Measurements from ENCODE around the gene ABCC8.

Gene ABCC8

DNA sequence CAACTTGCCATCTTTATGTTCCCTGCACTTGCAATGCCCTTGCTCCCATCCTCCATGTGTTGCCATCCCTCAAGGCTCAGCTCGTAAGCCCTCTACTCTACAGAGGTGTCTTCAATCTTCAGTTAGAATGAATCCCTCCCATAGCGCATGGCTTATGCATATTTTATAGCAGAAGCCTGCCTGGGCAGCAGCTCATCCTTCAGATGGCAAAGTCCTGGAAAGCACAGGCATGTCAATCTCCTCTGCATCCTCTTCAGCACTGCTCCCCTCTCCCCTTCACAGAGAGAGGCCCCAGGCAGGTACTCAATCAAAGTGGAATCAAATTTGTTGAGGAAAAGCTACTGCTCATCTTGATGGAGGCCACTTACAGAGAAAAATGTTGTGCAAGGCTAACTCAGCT, 31.1 kb upstream of the ABCC8 start:
- peak in 1 of 10 donors; percentile 15 for DNase-seq

DNA sequence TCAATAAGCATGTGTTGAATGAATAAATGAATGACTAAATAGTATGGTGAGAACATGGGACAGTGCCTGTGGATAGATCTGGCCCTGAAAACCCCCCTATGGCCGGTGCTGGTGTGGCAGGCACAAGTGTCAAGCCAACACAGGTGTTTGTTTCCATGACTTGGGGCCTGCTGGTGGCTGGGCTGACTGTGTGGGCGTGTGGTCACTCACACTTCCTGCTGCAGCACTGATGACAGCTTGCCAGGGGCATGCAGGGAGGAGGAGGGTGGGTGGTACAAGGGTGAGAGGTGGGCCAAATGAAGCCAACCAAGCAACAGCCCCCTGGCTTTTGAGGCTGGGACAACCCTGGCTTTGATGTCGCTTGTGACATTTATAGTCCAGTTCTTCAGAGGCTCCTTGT, 30.3 kb upstream of the ABCC8 start:
- DNase-seq, result peak in 1 of 10 donors; percentile 36
- intact Hi-C loops (cut with DNase I), result loop anchor here (10.0 kb wide), 1 partner anchor 272 kb away; no protein-coding TSS in a partner anchor

More for the DNA sequence above, 31.1 kb upstream of the ABCC8 start:
- intact Hi-C loops (cut with DNase I), result loop anchor here (10.0 kb wide), 1 partner anchor 273 kb away; no protein-coding TSS in a partner anchor

DNA sequence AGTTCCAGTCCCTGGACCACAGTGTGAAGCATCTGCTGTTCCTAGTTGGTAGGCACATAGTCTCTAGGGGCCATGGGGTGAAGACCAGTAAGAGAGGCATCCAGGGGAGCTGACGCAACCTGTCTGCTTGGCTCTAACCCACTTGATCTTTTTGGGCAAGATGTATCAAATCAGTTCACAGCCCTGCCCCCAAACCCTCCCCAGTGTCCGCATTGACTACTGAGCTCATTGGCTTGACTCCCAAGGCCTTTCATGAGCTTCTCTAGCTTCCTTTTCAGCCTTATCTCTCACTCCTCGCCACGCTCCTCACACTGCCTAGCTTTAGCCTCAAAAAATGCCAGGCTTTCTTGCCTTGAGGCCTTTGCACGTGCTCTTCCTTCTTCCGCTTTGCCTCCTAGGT, 29.7 kb upstream of the ABCC8 start:
- intact Hi-C loops (cut with DNase I), result loop anchor here (10.0 kb wide), 1 partner anchor 272 kb away; no protein-coding TSS in a partner anchor
- DNase-seq, result peak in 1 of 10 donors; percentile 5

DNA sequence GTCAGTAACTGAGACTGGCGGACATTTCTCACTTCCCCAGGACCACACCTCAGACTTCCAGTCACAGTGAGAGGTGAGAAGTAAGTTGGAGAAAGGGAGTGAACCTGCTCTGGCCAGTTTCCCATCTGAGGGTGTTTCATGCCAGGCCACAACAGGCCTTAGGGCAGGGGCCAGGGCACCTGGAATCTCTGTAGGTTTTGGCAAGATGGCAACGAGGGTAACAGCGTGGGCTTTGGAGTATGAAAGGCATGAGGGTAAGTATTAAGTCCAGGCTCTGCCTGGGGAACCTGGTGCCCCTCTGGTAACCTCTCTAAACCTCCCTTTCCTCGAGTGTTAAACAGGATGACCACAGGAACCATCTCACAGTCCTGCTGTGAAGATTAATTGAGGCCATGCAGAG, 28.5 kb upstream of the ABCC8 start:
- intact Hi-C loops (cut with DNase I), result loop anchor here (10.0 kb wide), 1 partner anchor 270 kb away; no protein-coding TSS in a partner anchor
- no peak for DNase-seq

DNA sequence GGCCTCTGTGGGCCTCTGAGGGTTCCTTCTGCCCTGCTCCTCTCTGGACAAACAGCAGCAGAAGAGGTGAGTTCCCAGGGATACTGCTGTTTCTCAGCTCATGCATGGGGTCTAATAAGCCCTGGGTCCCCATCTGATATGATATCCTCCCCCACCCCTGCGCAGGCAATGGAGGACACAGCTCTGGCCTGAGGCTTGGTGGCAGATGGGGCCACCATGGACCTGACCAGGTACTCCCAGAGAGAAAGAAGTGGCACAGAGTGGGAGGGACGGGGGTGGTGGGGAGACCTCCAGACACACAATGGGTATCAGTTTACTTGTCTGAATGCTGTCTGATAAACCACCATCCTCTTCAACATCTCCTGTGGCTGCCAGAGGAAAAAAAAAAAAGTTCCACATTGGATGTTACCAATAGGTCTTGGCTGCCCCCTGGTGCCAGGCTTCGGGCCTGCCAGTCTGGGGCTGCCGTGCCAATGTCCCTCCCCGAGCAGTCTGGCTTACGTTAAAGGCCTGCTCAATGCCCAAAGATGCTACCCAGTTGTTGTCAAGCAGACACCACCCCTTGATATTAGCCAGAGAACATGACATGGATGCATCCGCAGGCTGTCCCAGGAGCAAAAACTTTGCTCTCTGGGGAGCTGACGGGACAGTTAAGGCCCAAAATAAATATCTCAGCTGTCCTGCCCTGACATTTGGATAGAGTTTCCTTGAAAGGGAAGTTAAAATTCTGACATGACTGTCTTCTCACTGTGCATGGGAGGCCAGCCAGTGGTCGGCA, 27.9 kb upstream of the ABCC8 start:
- peak; percentile 74 to 98 (median 85) for DNase-seq
- intact Hi-C loops (cut with DNase I), result loop anchor here (1.0 to 10.0 kb wide), 2 partner anchors 120 to 270 kb away; no protein-coding TSS in a partner anchor

DNA sequence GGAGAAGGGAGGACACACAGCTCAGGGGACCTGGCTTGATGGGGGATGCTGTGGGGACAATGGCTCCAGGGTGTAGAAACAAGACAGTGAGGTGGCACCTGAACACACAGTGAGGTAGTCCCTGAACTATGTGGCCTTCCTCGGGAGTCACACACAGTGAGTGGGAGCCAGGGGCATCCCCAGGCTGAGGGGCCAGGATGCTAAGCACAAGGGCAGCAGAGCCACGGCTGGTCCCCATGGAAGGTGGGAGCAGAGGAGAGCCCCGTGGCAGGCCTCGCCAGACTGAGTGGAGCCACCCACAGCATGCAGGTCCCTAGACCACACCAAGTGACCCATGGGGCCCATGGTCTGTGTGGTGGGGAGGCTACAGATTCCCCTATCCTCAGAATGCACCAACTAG, 26.0 kb upstream of the ABCC8 start:
- DNase-seq, result no peak
- intact Hi-C loops (cut with DNase I), result loop anchor here (10.0 kb wide), 1 partner anchor 268 kb away; no protein-coding TSS in a partner anchor

DNA sequence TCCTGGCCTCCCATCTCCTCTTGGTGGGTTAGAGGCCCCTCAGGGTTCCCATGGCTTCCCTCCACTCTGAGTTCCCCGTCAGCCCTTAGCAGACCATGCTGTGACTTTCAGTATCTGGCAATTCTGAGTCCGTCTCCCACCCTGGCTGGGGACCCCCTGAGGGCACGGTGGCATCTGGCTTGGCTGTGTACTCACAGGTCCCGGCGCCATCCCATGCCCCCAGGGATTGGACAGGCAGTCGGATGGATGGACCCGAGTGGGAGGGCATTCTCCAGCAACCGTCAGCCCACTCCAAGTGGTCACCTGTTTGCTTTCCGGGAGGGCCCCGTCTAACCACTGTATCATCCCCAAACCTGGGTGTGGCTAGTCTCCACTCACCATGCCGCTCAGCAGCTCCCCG, 24.0 kb upstream of the ABCC8 start:
- intact Hi-C loops (cut with DNase I), result loop anchor here (10.0 kb wide), 1 partner anchor 266 kb away; no protein-coding TSS in a partner anchor
- DNase-seq, result no peak

DNA sequence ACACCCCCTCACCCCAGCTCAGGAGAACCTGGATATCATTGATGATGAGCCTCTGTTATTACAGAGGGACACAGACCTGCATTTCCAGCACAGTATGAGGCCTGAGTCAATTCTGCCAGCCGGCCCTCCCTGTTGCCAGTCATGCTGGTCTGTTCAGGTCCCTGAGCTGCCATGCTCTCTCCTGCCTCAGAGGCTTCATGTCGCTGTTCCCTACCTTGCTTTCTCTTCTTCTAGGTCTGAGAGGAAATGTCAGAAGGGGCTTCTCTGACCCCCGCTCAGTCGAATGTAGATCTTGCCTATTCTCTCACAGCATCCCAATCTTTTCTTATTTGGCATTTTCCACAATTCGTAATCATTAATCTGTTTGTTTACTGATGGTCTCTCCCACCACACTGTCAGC, 21.8 kb upstream of the ABCC8 start:
- peak in 1 of 10 donors; percentile 4 for DNase-seq
- intact Hi-C loops (cut with DNase I), result no loop called here

DNA sequence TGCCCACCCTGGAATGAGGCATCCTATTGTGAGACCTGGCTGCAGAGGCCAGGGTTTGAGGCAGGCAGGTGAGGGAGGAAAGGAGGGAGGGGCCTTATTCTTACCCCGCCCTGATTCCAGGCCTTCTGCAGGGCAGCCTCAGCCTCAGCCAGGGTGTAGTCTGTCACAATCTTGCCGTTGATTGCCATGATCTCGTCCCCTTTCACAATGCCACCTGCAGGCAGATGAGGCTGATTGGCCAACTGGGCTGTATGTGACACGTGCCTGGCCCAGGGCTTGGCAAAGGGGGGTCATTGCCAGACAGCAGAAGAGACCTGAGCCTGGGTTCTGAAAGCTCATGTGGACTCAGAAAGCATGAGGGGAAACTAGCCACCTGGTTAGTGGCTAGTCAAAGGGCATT, 21.4 kb upstream of the ABCC8 start:
- intact Hi-C loops (cut with DNase I), result no loop called here
- no peak for DNase-seq

DNA sequence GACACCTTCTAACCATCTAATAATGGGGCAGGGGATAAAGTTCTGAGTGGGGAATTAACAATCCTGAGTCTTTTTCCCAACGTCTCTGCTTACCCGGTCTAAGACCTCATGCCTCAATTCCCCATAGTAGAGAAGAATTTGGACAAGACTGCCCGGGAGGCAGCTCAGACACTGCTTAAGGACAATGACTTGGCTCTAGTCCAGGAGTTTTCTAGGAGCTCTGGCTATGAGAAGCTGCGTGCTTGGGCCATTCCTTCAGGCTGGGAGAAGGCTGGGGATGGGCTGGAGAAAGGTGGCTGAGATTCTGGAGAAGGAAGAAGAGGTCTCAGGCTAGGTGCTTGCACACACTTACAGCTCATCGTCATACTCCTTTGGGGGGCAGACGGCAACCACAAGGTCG, 19.8 kb upstream of the ABCC8 start:
- intact Hi-C loops (cut with DNase I), result no loop called here
- DNase-seq, result no peak

DNA sequence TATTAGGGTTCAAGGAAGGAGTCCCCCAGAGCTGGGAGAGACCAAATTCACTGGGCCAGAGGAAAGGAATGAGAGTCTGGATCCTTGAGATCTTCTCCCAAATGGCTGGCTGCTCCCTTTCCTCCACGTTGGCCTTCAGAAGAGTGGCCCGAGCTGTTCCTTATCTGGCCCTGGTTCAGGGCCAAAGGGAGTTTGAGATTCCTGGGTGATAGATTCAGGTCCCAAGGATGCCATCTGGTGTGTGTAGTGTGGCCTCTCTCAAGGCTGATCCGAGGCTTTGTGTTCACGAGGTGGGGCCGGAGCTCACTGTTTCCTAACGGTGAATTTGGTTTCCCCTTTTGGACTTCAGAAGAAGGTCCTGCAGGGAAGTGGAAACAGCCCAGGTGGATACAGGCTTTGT, 17.4 kb upstream of the ABCC8 start:
- intact Hi-C loops (cut with DNase I), result no loop called here
- no peak for DNase-seq

DNA sequence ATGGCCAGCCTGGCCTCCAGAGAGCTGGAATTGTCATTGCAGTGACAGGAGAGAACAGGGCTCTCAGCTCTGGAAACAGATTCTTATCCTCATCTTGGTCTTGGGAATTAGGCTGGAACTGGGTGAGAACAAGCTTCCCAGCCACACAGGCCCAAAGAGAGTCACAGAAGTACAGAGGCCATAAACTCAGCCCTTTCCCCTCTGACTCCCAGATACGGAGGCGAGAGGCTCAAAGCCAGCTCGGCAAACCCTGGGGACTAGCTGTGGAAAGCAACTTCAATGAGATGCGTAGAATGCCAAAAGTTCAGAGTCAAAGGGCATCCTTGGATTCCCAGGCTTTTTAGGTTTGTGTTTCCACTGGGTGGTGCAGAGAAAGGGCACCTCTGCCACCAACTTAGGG, 14.3 kb upstream of the ABCC8 start:
- no peak for DNase-seq
- intact Hi-C loops (cut with DNase I), result no loop called here

DNA sequence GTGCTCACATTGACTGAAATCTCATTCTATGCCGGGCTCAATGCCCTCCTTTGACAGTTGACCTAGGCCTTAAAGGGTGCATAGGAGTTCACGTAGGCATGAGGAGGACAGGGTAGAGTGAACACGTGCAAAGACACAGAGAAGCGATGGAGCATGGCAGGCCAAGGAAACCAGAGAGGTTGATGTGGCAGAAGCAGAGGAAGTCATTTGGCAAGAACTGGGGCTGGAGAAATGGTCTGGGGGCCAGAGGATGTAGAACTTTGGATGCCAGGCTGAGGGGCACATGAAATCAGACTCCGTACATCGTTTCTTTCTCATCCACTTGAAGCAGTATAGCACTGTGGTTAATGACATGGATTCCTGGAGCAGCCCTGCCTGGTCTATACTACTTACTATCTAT, 13.6 kb upstream of the ABCC8 start:
- intact Hi-C loops (cut with DNase I), result no loop called here
- DNase-seq, result no peak

DNA sequence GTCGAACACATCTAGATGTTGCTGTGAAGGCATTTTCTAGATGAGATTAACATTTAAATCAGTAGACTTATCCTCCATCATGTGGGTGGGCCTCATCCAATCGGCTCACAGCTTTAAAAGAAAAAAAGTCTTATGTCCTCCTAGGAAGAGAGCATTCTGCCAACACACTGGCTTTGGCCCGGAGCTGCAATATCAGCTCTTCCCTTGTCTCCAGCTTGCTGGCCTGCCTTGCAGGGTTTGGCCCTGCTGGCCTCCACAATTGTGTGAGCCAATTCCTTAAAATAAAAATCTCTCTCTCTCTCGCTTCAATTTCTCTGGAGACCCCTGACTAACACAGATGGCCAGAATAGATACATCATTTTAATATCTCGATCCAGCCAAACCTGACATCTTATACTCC, 13.1 kb upstream of the ABCC8 start:
- intact Hi-C loops (cut with DNase I), result no loop called here
- DNase-seq, result peak in 1 of 10 donors; percentile 20

DNA sequence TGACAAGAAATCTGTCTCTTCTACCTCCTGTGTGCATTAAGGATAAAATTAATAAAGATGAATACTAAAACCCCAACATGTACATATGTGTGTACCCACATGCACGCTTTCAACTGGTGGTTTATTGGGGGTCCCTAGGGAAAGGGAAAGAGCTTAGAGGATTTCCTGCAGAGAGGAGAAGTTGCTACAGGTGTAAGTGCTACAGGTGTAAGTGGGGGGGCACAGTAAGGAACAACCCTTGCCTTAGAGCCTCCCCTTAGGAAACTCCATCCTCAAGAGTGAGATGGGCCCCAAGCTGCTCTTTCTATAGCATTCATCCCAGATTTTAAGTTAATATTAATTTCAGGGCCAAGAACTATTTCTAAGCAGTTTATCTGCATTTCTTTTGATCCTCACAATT, 11.9 kb upstream of the ABCC8 start:
- DNase-seq, result peak in 1 of 10 donors; percentile 7
- intact Hi-C loops (cut with DNase I), result no loop called here

DNA sequence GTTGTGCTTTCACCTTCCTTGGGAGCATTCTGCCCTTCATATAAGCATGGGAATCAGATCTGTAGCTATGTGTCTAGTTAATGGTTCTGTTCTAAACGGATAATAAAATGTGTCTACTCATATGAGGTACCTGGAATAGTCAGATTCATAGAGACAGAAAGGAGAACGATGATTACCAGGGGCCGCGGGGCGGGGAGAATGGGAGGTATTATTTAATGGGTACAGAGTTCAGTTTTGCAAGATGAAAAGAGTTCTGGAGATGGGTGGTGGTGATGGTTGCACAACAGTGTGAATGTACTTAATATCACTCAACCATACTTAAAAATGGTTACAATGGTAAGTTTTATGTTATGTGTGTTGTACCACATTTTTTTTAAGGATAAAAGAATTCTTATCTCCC, 10.0 kb upstream of the ABCC8 start:
- DNase-seq, result no peak
- intact Hi-C loops (cut with DNase I), result no loop called here

DNA sequence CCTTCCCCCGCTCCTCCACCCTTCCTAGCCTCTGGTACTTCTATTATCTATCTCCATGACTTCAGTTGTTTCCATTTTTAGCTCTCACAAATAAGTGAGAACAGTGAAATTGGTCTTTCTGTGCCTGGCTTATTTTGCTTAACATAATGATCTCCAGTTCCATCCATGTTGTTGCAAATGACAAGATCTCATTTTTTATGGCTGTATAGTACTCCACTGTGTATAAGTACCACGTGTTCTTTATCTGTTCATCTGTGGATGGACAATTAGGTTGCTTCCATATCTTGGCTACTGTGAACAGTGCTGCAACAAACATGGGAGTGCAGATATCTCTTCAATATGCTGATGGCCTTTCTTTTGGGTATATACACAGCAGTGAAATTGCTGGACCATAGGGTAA, 6.9 kb upstream of the ABCC8 start:
- intact Hi-C loops (cut with DNase I), result no loop called here
- DNase-seq, result no peak

DNA sequence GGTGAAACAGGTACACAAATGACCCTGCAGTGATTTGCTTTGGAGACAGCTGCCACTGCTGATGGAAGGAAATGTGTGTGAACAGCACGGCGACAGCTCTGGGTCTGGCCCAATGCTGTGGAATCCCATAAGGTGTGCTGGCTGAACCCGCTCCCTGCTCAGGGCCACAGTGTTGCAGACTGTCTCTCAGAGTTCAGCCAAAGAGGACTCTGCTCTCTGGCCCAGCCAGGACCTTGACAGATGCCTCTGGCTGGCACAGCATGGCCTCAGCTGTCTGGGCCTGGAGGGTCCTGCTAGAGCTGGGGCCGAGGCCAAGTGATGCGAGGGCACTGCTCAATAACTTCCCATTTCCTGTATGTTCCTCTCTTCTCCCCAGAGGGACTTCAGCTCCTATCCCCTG, 5.3 kb upstream of the ABCC8 start:
- intact Hi-C loops (cut with DNase I), result no loop called here
- peak in 1 of 10 donors; percentile 55 for DNase-seq

DNA sequence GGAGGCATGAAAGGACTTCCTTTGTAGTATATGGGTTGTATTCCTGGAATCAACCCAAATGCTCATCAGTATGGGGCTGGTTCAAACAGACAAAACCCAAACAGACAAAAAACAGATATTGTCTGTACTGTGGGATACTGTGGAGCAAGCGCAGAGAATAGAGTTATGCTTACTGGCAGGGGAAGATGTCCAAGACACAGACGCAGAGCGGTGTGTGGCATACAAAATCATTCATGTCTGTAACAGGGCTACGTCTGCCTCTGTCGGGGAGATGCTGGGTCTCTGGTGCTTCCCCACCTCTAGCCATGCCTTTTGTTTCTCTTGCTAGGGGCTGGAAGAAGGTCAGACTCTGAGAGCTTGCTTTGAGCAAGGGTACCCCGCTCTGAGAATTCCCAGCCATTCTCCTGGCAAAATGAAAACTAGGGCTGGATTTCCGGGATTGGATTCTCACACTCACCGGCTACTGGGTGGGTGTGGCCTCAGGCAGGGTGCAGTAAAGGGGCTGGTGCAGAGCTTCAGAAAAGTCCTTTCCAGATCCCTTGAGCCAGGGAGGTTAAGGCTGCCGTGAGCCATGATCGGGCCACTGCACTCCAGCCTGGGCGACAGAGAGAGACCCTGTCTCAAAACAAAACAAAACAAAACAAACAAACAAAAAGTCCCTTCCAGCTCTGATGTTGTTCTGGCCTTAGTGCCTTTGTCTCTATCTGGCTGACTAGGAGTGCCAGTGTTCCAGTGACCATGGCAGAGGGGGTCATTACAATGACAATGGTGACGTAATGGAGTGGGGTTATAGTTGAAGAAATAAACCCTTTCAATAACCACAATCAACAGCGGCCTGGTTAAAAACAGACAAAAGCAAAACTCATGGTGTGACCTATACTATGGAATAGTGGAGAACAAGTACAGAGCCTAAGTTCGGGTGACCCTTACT, 2.9 kb upstream of the ABCC8 start:
- DNase-seq, result peak in 6 of 10 donors; percentile 33 to 90 (median 44)
- intact Hi-C loops (cut with DNase I), result no loop called here

DNA sequence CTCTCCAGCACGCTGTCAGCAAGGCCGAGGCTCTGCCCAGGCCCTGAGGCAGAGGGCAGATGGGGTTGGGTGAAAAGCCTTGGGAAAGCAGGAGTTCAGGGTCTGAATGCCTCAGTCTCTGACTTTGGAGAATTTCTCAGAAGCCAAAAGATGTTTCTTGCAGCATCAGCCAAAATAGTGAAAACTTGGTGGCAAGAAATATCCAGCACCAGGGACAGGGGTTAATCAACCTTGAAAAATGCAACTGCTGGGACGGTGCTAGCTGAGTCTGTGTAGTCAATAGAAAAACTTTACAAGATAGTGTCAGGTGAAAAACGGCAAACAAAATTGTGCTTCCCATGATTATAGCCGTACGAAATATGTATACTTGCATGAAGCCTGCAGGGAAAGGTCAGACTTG, 1.4 kb upstream of the ABCC8 start:
- no peak for DNase-seq

DNA sequence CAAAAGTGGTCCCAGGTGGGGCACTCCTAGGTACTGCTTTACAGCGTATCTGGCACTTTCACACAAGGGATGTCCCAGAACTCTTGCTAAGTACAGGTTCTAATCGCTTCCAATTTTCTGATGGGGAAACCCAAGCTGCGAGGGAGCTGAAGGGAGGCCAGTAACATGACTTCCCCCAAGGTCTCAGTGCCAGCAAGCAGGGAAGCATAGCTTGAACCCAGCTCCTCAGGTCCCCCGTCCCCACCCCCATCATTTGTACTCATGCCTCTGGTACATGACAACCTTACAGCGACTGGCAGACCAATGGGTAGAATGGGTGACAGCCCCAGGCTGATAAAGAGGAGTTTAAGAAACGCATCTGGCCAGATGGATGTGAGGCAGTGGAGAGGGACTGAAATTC, 716 bp upstream of the ABCC8 start:
- intact Hi-C loops (cut with DNase I), result no loop called here
- DNase-seq, result no peak

More for the DNA sequence above, 1.4 kb upstream of the ABCC8 start:
- intact Hi-C loops (cut with DNase I), result no loop called here
